ENCODE measurements around the gene ASF1A.
"Not testable (repeated sequence)": the region's sequence is repeated elsewhere in the genome, so short reads cannot be mapped to it uniquely, and the experiment has no call there.

ASF1A gene

GRCh38 chr6:118893807-118894424 lies at the start of gene ASF1A:
Gene ASF1A, plus strand, starts transcription at chr6:118894152. Its CDS starts 262 bp downstream, at chr6:118894414.
- DNase-seq, result peak; percentile 95

- no peak for DNase-seq
Measured at GRCh38 chr6:118844915-118845314, 49.0 kb upstream of the ASF1A start.

GRCh38 chr6:118853408-118853807 lies 40.5 kb upstream of the ASF1A start:
- DNase-seq, result no peak

- DNase-seq, result no peak
Measured at GRCh38 chr6:118856301-118856700, 37.7 kb upstream of the ASF1A start.

- no peak for DNase-seq
Measured at GRCh38 chr6:118859517-118860064, 34.4 kb upstream of the ASF1A start.

- no peak for DNase-seq
Measured at GRCh38 chr6:118860363-118860762, 33.6 kb upstream of the ASF1A start.

- no peak for DNase-seq
Measured at GRCh38 chr6:118860880-118861279, 33.1 kb upstream of the ASF1A start.

- no peak for DNase-seq
Measured at GRCh38 chr6:118862443-118862842, 31.5 kb upstream of the ASF1A start.

GRCh38 chr6:118864341-118865099 lies 29.4 kb upstream of the ASF1A start:
- DNase-seq, result no peak

- DNase-seq, result no peak
Measured at GRCh38 chr6:118865100-118865391, 28.9 kb upstream of the ASF1A start.

GRCh38 chr6:118867181-118867580 lies 26.8 kb upstream of the ASF1A start:
- no peak for DNase-seq

- not testable (repeated sequence) for DNase-seq
Measured at GRCh38 chr6:118868901-118869300, 25.1 kb upstream of the ASF1A start.

- DNase-seq, result no peak
Measured at GRCh38 chr6:118869350-118869749, 24.6 kb upstream of the ASF1A start.

GRCh38 chr6:118869894-118870589 lies 23.9 kb upstream of the ASF1A start:
- no peak for DNase-seq

GRCh38 chr6:118871331-118871730 lies 22.6 kb upstream of the ASF1A start:
- no peak for DNase-seq

- DNase-seq, result no peak
Measured at GRCh38 chr6:118872318-118872717, 21.6 kb upstream of the ASF1A start.

GRCh38 chr6:118872726-118873125 lies 21.2 kb upstream of the ASF1A start:
- no peak for DNase-seq

GRCh38 chr6:118873239-118873638 lies 20.7 kb upstream of the ASF1A start:
- DNase-seq, result no peak

GRCh38 chr6:118875672-118876071 lies 18.3 kb upstream of the ASF1A start:
- DNase-seq, result no peak

GRCh38 chr6:118876198-118876597 lies 17.8 kb upstream of the ASF1A start:
- no peak for DNase-seq

GRCh38 chr6:118876814-118877213 lies 17.1 kb upstream of the ASF1A start:
- no peak for DNase-seq

GRCh38 chr6:118877806-118878205 lies 16.1 kb upstream of the ASF1A start:
- no peak for DNase-seq

- DNase-seq, result no peak
Measured at GRCh38 chr6:118881440-118882313, 12.3 kb upstream of the ASF1A start.
